ENCODE data around the gene KCNH6.

DNA sequence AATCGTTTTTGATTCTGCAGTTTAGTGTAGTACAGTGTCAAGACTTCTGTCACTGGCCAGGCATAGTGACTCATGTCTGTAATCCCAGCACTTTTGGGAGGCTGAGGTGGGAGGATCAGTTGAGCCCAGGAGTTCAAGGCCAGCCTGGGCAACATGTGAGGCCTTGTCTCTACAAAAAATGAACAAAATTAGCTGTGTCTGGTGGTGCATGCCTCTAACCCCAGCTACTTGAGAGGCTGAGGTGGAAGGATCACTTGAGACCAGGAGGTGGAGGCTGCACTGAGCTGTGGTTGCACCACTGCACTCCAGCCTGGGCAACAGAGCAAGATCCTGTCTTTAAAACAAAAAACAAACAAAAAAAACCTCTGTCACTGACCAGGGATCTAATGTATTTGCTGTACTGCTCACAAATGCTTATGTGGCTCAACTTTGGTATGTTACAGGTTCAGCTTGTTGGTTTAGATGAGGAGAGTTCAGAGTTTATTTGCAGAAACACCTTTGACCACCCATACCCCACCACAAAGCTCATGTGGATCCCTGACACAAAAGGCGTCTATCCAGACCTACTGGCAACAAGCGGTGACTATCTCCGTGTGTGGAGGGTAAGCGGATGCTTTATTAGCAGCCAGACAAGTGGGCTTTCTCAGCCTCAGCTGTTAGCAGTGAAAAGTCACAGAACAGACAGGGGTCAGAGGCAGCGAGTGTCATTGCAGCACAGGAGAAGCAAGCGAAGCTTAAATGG lies 55.0 kb downstream of the KCNH6 start:
- TF ChIP-seq, protein P1, sequence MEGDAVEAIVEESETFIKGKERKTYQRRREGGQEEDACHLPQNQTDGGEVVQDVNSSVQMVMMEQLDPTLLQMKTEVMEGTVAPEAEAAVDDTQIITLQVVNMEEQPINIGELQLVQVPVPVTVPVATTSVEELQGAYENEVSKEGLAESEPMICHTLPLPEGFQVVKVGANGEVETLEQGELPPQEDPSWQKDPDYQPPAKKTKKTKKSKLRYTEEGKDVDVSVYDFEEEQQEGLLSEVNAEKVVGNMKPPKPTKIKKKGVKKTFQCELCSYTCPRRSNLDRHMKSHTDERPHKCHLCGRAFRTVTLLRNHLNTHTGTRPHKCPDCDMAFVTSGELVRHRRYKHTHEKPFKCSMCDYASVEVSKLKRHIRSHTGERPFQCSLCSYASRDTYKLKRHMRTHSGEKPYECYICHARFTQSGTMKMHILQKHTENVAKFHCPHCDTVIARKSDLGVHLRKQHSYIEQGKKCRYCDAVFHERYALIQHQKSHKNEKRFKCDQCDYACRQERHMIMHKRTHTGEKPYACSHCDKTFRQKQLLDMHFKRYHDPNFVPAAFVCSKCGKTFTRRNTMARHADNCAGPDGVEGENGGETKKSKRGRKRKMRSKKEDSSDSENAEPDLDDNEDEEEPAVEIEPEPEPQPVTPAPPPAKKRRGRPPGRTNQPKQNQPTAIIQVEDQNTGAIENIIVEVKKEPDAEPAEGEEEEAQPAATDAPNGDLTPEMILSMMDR (IDR thresholded peaks at IDR 0.05) = no peak
- TF ChIP-seq POLR2A (IDR thresholded peaks at IDR 0.05) = no peak
